Stimulated activated CD8-positive, alpha-beta memory T cell treated with anti-CD3 and anti-CD28 coated beads, Interleukin-4, amount 100 ng/mL, for 1 hour (primary cell): ENCODE data around the gene SPRR5.

Source experiments
- DNase-seq, 2 donors: peaks; one replicate each; pipeline ENCODE4 v3.0.0-alpha.2; 2020; ENCODE audit warnings: low read depth in 2 of 2, low spot score in 1 of 2

The SPRR5 gene

GRCh38 chr1:152942161-152942560 is 4.8 kb upstream of the SPRR5 start:
- no peak for DNase-seq

- DNase-seq = no peak
Measured at GRCh38 chr1:152946248-152946647, 758 bp upstream of the SPRR5 start.

- no peak for DNase-seq
Measured at GRCh38 chr1:152951711-152952110, 4.7 kb downstream of the SPRR5 start.

GRCh38 chr1:152953761-152954160 is 6.8 kb downstream of the SPRR5 start:
- DNase-seq = no peak

- no peak for DNase-seq
Measured at GRCh38 chr1:152954436-152954835, 7.4 kb downstream of the SPRR5 start.

GRCh38 chr1:152957561-152957960 is 10.6 kb downstream of the SPRR5 start:
- DNase-seq = no peak

- no peak for DNase-seq
Measured at GRCh38 chr1:152959273-152959672, 12.3 kb downstream of the SPRR5 start.

- DNase-seq = no peak
Measured at GRCh38 chr1:152959801-152960451, 12.9 kb downstream of the SPRR5 start.

- no peak for DNase-seq
Measured at GRCh38 chr1:152960452-152961044, 13.5 kb downstream of the SPRR5 start.

- no peak for DNase-seq
Measured at GRCh38 chr1:152961226-152961891, 14.4 kb downstream of the SPRR5 start.

GRCh38 chr1:152962876-152963415 is 15.9 kb downstream of the SPRR5 start:
- no peak for DNase-seq

- DNase-seq = no peak
Measured at GRCh38 chr1:152964536-152964935, 17.5 kb downstream of the SPRR5 start.

- no peak for DNase-seq
Measured at GRCh38 chr1:152965853-152966252, 18.8 kb downstream of the SPRR5 start.

GRCh38 chr1:152967201-152967600 is 20.2 kb downstream of the SPRR5 start:
- DNase-seq = no peak

- no peak for DNase-seq
Measured at GRCh38 chr1:152968248-152968647, 21.2 kb downstream of the SPRR5 start.

- no peak for DNase-seq
Measured at GRCh38 chr1:152969036-152969435, 22.0 kb downstream of the SPRR5 start.

GRCh38 chr1:152970495-152970894 is 23.5 kb downstream of the SPRR5 start, which contains the start of gene SPRR4:
Gene SPRR4, plus strand, starts transcription at chr1:152970648. Its CDS starts 1,243 bp downstream, at chr1:152971891.
- no peak for DNase-seq

- no peak for DNase-seq
Measured at GRCh38 chr1:152972196-152972886, 25.3 kb downstream of the SPRR5 start.

GRCh38 chr1:152976688-152977087 is 29.7 kb downstream of the SPRR5 start:
- no peak for DNase-seq

GRCh38 chr1:152977614-152978013 is 30.6 kb downstream of the SPRR5 start:
- no peak for DNase-seq

GRCh38 chr1:152980676-152981075 is 33.7 kb downstream of the SPRR5 start:
- DNase-seq = no peak
